ENCODE results near the gene HOXB8.

DNA sequence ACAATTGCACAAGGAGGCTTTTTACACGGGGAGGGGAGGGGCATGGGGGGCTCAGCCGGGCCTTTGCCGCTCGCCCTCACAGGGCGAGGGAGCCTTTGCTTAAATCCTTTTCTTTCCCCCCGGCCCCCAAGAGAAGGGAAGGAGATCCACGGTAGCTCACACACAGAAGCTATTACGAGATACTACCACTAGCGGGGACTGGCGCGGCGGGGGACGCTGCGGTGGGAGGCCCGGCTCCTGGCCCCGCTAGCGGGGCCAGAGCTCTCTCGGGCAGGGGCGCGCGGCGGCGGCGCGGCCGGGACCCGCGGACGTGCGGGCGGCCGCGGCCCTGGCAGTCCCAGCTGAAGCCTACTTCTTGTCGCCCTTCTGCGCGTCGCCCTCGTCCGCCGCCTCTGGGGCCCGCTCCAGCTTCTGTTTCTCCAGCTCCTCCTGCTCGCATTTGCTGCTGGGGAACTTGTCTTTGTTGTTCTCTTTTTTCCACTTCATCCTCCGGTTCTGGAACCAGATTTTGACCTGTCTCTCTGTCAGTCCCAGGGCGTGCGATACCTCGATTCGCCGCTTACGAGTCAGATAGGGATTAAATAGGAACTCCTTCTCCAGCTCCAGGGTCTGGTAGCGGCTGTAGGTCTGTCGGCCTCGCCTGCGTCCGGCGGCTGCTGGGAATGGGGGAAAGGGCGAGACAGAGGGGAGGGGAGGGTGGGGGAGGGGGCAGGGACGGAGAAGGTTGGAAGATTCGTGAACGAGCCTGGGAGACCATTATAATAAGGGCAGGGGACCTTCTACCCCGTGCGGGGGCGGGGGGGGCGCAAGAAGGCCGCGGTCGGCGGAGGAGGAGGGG is 2.0 kb downstream of the HOXB8 start:
- TF ChIP-seq CTCF (IDR thresholded peaks at IDR 0.05): peak in 3 of 4 experiments; percentile 30 to 49 (median 34)
- TF ChIP-seq POLR2A (IDR thresholded peaks at IDR 0.05): no peak
- TF ChIP-seq POLR2AphosphoS5 (IDR thresholded peaks at IDR 0.05): no peak
- no peak for TF ChIP-seq EP300 (IDR thresholded peaks at IDR 0.05)
